ENCODE results near the gene ANKRD16.

Gene ANKRD16

GRCh38 chr10:5814110-5815107, 75.3 kb downstream of the ANKRD16 start:
- Histone ChIP-seq H4K20me1 (ENCODE audit: insufficient read depth) (peaks cover 27% of the 10 kb centered on the region), H3K4me1 (ENCODE audit: low read depth, poor library complexity, severe bottlenecking) (peaks cover 37% of the 10 kb centered on the region), H3K27me3 (ENCODE audit: insufficient read depth, low read depth) (no peaks in the 10 kb centered on the region), H3K27ac (peak overlapping the region; percentile 96), H3K4me3 (IDR thresholded peaks at IDR 0.05; ENCODE audit: insufficient read depth, low read depth, low read length) (no peak overlapping the region), H3K79me2 (ENCODE audit: insufficient read depth, low read depth) (peaks cover 38% of the 10 kb centered on the region), H3K36me3 (ENCODE audit: insufficient read depth) (no peaks in the 10 kb centered on the region), H3K4me2 (peak overlapping the region; percentile 62), H2AFZ (ENCODE audit: low read depth) (peak overlapping the region; percentile 48), H3K9ac (peak overlapping the region; percentile 99)
- no peak for TF ChIP-seq CTCF (conservative IDR thresholded peaks at IDR 0.05; ENCODE audit: low read depth, low read length)

- TF ChIP-seq CTCF (conservative IDR thresholded peaks at IDR 0.05; ENCODE audit: low read depth, low read length): no peak
- Histone ChIP-seq H3K79me2 (ENCODE audit: insufficient read depth, low read depth) (peaks cover 46% of the 10 kb centered on the region), H3K4me2 (peak within 1 kb of the TSS; percentile 78), H2AFZ (ENCODE audit: low read depth) (peak within 1 kb of the TSS; percentile 64), H3K4me3 (IDR thresholded peaks at IDR 0.05; ENCODE audit: insufficient read depth, low read depth, low read length) (no peak within 1 kb of the TSS), H4K20me1 (ENCODE audit: insufficient read depth) (peaks cover 34% of the 10 kb centered on the region), H3K27ac (peak within 1 kb of the TSS; percentile 96), H3K27me3 (ENCODE audit: insufficient read depth, low read depth) (no peaks in the 10 kb centered on the region), H3K4me1 (ENCODE audit: low read depth, poor library complexity, severe bottlenecking) (peaks cover 45% of the 10 kb centered on the region), H3K36me3 (ENCODE audit: insufficient read depth) (no peaks in the 10 kb centered on the region), H3K9ac (peak within 1 kb of the TSS; percentile 99)
Observed at GRCh38 chr10:5813341-5814109, 76.2 kb downstream of the ANKRD16 start, which contains the start of gene GDI2. TSS of gene GDI2 (minus strand) at chr10:5813434. CDS start at chr10:5813258, 176 bp downstream.

- Histone ChIP-seq H3K27me3 (ENCODE audit: insufficient read depth, low read depth) (no peaks in the 10 kb centered on the region), H3K36me3 (ENCODE audit: insufficient read depth) (no peaks in the 10 kb centered on the region), H3K4me1 (ENCODE audit: low read depth, poor library complexity, severe bottlenecking) (peaks cover 50% of the 10 kb centered on the region), H3K27ac (peak overlapping the region; percentile 96), H2AFZ (ENCODE audit: low read depth) (peak overlapping the region; percentile 64), H3K4me3 (IDR thresholded peaks at IDR 0.05; ENCODE audit: insufficient read depth, low read depth, low read length) (no peak overlapping the region), H3K79me2 (ENCODE audit: insufficient read depth, low read depth) (peaks cover 52% of the 10 kb centered on the region), H3K9ac (peak overlapping the region; percentile 99), H4K20me1 (ENCODE audit: insufficient read depth) (peaks cover 37% of the 10 kb centered on the region), H3K4me2 (peak overlapping the region; percentile 41; the same call in 1 of the 2 replicates)
- no peak for TF ChIP-seq CTCF (conservative IDR thresholded peaks at IDR 0.05; ENCODE audit: low read depth, low read length)
Observed at GRCh38 chr10:5813091-5813340, 76.7 kb downstream of the ANKRD16 start.

GRCh38 chr10:5812283-5813090, 77.2 kb downstream of the ANKRD16 start:
- Histone ChIP-seq H3K27ac (peak overlapping the region; percentile 96), H3K9ac (peak overlapping the region; percentile 99), H3K27me3 (ENCODE audit: insufficient read depth, low read depth) (no peaks in the 10 kb centered on the region), H3K4me3 (IDR thresholded peaks at IDR 0.05; ENCODE audit: insufficient read depth, low read depth, low read length) (no peak overlapping the region), H2AFZ (ENCODE audit: low read depth) (peak overlapping the region; percentile 64), H3K4me1 (ENCODE audit: low read depth, poor library complexity, severe bottlenecking) (peaks cover 55% of the 10 kb centered on the region), H3K36me3 (ENCODE audit: insufficient read depth) (no peaks in the 10 kb centered on the region), H4K20me1 (ENCODE audit: insufficient read depth) (peaks cover 42% of the 10 kb centered on the region), H3K79me2 (ENCODE audit: insufficient read depth, low read depth) (peaks cover 57% of the 10 kb centered on the region), H3K4me2 (peak overlapping the region; percentile 78)
- TF ChIP-seq CTCF (conservative IDR thresholded peaks at IDR 0.05; ENCODE audit: low read depth, low read length): no peak

Data from KMS-11 (cell line).